Measurements from ENCODE around the gene CPT1A. TPM values are rescaled to one million over a fixed set of nuclear protein-coding genes. Genes with fewer than 3 reads are reported as not detected.
A peak's percentile ranks its signal among the peaks of the same experiment; 100 is the strongest.

CPT1A gene
- polyA plus RNA-seq, 1 donor (not counting 4 experiments of a cell fraction or from before 2014, with no cell fraction given): 12.9 TPM

GRCh38 chr11:68825571-68825970, 16.1 kb downstream of the CPT1A start:
- Histone ChIP-seq H3K4me2 (ENCODE audit: control insufficient read depth, extremely low read depth, insufficient read depth, low read depth, low read length) (no peak overlapping the region), H3K4me1 (ENCODE audit: control insufficient read depth, extremely low read depth, insufficient read depth, low read length) (no peaks in the 10 kb centered on the region), H3K4me3 (ENCODE audit: control insufficient read depth in 2 of 3, extremely low read depth in 1 of 3, insufficient read depth in 2 of 3, low read depth in 1 of 3, low read length in 3 of 3) (no peak overlapping the region), H3K9me3 (ENCODE audit: control insufficient read depth, low read depth, low read length) (no peaks in the 10 kb centered on the region), H3K79me2 (ENCODE audit: control insufficient read depth, insufficient read depth, low read length) (peaks cover 6% of the 10 kb centered on the region), H3K9ac (ENCODE audit: control insufficient read depth, extremely low read depth, insufficient read depth, low read length) (no peak overlapping the region), H3K27ac (ENCODE audit: control insufficient read depth, insufficient read depth, low read length) (no peak overlapping the region), H3K36me3 (ENCODE audit: control insufficient read depth in 2 of 2, extremely low read depth in 1 of 2, insufficient read depth in 2 of 2, low read length in 2 of 2) (peaks cover 4 to 6% of the 10 kb centered on the region in 2 experiments), H4K20me1 (ENCODE audit: control insufficient read depth, extremely low read depth, insufficient read depth, low read length) (no peaks in the 10 kb centered on the region), H2AFZ (ENCODE audit: control insufficient read depth, low read length) (peak overlapping the region; percentile 10), H3K9me1 (ENCODE audit: control insufficient read depth, extremely low read depth, insufficient read depth, low read length) (no peaks in the 10 kb centered on the region), H3K27me3 (ENCODE audit: control insufficient read depth, extremely low read depth, insufficient read depth, low read length) (no peaks in the 10 kb centered on the region)
- dilution Hi-C loops (cut with MboI; ENCODE audit: extremely low pct_ligation_motif_present, low sequenced_read_pairs): no loop called here
- DNase-seq (ENCODE audit: low read depth, low spot score) (no peak), FAIRE-seq (no peak)
- peak; percentile 21 to 78 (median 26) for TF ChIP-seq CTCF (optimal IDR thresholded peaks at IDR 0.05 in 1 of 3, IDR thresholded peaks at IDR 0.05 in 1 of 3, conservative IDR thresholded peaks at IDR 0.05 in 1 of 3; ENCODE audit: extremely low read depth in 1 of 3, insufficient read depth in 2 of 3, low read length in 3 of 3)
- no peak for TF ChIP-seq EZH2 (IDR thresholded peaks at IDR 0.05; ENCODE audit: low read length)

GRCh38 chr11:68822546-68822945, 19.2 kb downstream of the CPT1A start:
- FAIRE-seq: no peak
- no peak for TF ChIP-seq CTCF (optimal IDR thresholded peaks at IDR 0.05 in 1 of 3, IDR thresholded peaks at IDR 0.05 in 1 of 3, conservative IDR thresholded peaks at IDR 0.05 in 1 of 3; ENCODE audit: extremely low read depth in 1 of 3, insufficient read depth in 2 of 3, low read length in 3 of 3)
- no peak for TF ChIP-seq EZH2 (IDR thresholded peaks at IDR 0.05; ENCODE audit: low read length)
- peaks cover 2% of the 10 kb centered on the region for H3K79me2 ChIP-seq (ENCODE audit: control insufficient read depth, insufficient read depth, low read length)

More at GRCh38 chr11:68822546-68822945, 19.2 kb downstream of the CPT1A start:
- H3K9ac ChIP-seq (ENCODE audit: control insufficient read depth, extremely low read depth, insufficient read depth, low read length): no peak overlapping the region
- DNase-seq (ENCODE audit: low read depth, low spot score): no peak
- H3K4me2 ChIP-seq (ENCODE audit: control insufficient read depth, extremely low read depth, insufficient read depth, low read depth, low read length): no peak overlapping the region
- H3K4me3 ChIP-seq (ENCODE audit: control insufficient read depth in 2 of 3, extremely low read depth in 1 of 3, insufficient read depth in 2 of 3, low read depth in 1 of 3, low read length in 3 of 3): no peak overlapping the region
- H3K9me1 ChIP-seq (ENCODE audit: control insufficient read depth, extremely low read depth, insufficient read depth, low read length): no peaks in the 10 kb centered on the region
- H2AFZ ChIP-seq (ENCODE audit: control insufficient read depth, low read length): no peak overlapping the region
- peaks cover 7% of the 10 kb centered on the region for H3K4me1 ChIP-seq (ENCODE audit: control insufficient read depth, extremely low read depth, insufficient read depth, low read length)
- H3K9me3 ChIP-seq (ENCODE audit: control insufficient read depth, low read depth, low read length): no peaks in the 10 kb centered on the region
- dilution Hi-C loops (cut with MboI; ENCODE audit: extremely low pct_ligation_motif_present, low sequenced_read_pairs): no loop called here
- H3K27ac ChIP-seq (ENCODE audit: control insufficient read depth, insufficient read depth, low read length): no peak overlapping the region
- no peaks in the 10 kb centered on the region for H4K20me1 ChIP-seq (ENCODE audit: control insufficient read depth, extremely low read depth, insufficient read depth, low read length)
- no peaks in the 10 kb centered on the region for H3K27me3 ChIP-seq (ENCODE audit: control insufficient read depth, extremely low read depth, insufficient read depth, low read length)
- peaks cover 0 to 2% of the 10 kb centered on the region in 2 experiments for H3K36me3 ChIP-seq (ENCODE audit: control insufficient read depth in 2 of 2, extremely low read depth in 1 of 2, insufficient read depth in 2 of 2, low read length in 2 of 2)
